HG03457 (cell line): ENCODE results near the gene CCDC178.
"Not testable (repeated sequence)": the region's sequence is repeated elsewhere in the genome, so short reads cannot be mapped to it uniquely, and the experiment has no call there.

ENCODE experiments used
- ATAC-seq: cut with Tn5 transposase; IDR thresholded peaks from one replicate; pipeline ENCODE4 v1.9.1; 2021; ENCODE audit warnings: moderate number of reproducible peaks; ENCODE audit not compliant: unreplicated experiment

CCDC178 gene

GRCh38 chr18:33239298-33239697 lies 201.2 kb downstream of the CCDC178 start:
- peak; percentile 60 for ATAC-seq

- peak; percentile 14 for ATAC-seq
Measured at GRCh38 chr18:33232318-33232626, 208.2 kb downstream of the CCDC178 start.

GRCh38 chr18:33231474-33232317 lies 208.8 kb downstream of the CCDC178 start:
- ATAC-seq: peak; percentile 75

GRCh38 chr18:33212363-33212762 lies 228.2 kb downstream of the CCDC178 start:
- no peak for ATAC-seq

- ATAC-seq: no peak
Measured at GRCh38 chr18:33210575-33211189, 229.8 kb downstream of the CCDC178 start.

GRCh38 chr18:33205777-33206176 lies 234.7 kb downstream of the CCDC178 start:
- ATAC-seq: no peak

GRCh38 chr18:33201509-33201926 lies 239.0 kb downstream of the CCDC178 start:
- ATAC-seq: no peak

GRCh38 chr18:33195795-33196194 lies 244.7 kb downstream of the CCDC178 start:
- no peak for ATAC-seq

GRCh38 chr18:33194793-33195192 lies 245.7 kb downstream of the CCDC178 start:
- no peak for ATAC-seq

GRCh38 chr18:33184958-33185357 lies 255.6 kb downstream of the CCDC178 start:
- no peak for ATAC-seq

- no peak for ATAC-seq
Measured at GRCh38 chr18:33184175-33184574, 256.3 kb downstream of the CCDC178 start.

- ATAC-seq: no peak
Measured at GRCh38 chr18:33183136-33183535, 257.4 kb downstream of the CCDC178 start.

GRCh38 chr18:33181016-33181415 lies 259.5 kb downstream of the CCDC178 start:
- ATAC-seq: no peak

- no peak for ATAC-seq
Measured at GRCh38 chr18:33169218-33169617, 271.3 kb downstream of the CCDC178 start.

GRCh38 chr18:33164121-33164520 lies 276.4 kb downstream of the CCDC178 start:
- not testable (repeated sequence) for ATAC-seq

- ATAC-seq: no peak
Measured at GRCh38 chr18:33161131-33161530, 279.4 kb downstream of the CCDC178 start.

GRCh38 chr18:33159151-33159550 lies 281.4 kb downstream of the CCDC178 start:
- ATAC-seq: no peak

GRCh38 chr18:33157893-33158292 lies 282.6 kb downstream of the CCDC178 start:
- no peak for ATAC-seq

- no peak for ATAC-seq
Measured at GRCh38 chr18:33156906-33157470, 283.5 kb downstream of the CCDC178 start.

GRCh38 chr18:33154049-33154448 lies 286.5 kb downstream of the CCDC178 start:
- no peak for ATAC-seq

- no peak for ATAC-seq
Measured at GRCh38 chr18:33152376-33152775, 288.1 kb downstream of the CCDC178 start.

- ATAC-seq: not testable (repeated sequence)
Measured at GRCh38 chr18:33147811-33148210, 292.7 kb downstream of the CCDC178 start.
